Stimulated activated CD8-positive, alpha-beta memory T cell treated with anti-CD3 and anti-CD28 coated beads, Interleukin-2, amount 100 ng/mL, for 1 hour (primary cell): ENCODE data around the gene JAG2.
"Not testable (repeated sequence)": the region's sequence is repeated elsewhere in the genome, so short reads cannot be mapped to it uniquely, and the experiment has no call there.

Source experiments
- DNase-seq, 2 donors: peaks; one replicate each; pipeline ENCODE4 v3.0.0-alpha.2; 2020; ENCODE audit warnings: low read depth in 2 of 2

The JAG2 gene

DNA sequence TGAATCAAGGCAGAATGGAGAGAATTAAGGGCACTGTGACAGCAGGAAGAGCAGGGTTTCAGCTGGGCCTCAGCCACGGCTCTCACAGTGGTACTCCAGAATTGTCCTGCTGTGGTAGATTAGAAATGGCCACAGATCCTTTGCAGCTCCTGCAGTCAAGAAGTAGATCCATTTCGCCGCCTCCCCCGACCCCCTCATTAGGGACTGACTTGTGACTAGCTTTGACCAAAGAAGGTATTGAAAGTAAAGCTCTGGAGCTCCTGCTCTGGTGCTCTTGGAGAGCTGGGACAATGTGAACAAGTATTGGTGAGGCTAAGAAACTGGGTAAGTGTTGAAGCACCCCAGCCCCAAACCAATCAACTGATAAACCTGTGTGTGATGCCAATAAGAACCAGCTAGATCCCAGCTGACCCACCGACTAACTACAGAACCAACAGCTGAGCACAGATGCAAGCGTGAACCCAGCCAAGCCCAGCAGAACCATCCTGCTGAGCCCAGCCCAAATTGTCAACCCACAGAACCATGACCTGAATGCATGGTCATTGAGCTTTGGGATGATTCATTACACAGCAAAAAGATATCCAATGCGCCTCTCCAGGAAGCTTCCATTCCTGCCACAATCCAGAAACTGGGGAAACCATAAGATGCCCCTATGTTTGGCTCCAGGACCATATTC, 50.7 kb downstream of the JAG2 start:
- no peak for DNase-seq

DNA sequence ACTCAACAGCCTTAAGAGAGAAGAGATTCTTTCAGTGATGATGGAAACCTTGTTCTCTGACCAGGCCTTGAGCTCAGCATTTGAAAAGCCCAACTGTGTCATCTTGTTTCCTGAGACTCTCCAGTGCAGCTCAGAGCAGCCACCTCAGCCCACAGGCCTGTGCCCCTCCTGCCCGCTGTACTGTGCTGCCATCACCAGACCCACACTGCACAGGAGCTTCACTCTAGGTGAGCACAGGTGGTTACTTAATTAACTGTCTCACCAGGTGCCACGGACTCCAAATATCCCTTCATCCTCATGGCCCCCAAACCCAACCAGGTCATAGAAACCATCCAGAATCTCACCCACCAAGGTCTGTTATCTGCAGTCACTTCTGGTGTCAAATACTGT, 51.3 kb downstream of the JAG2 start:
- DNase-seq: no peak

DNA sequence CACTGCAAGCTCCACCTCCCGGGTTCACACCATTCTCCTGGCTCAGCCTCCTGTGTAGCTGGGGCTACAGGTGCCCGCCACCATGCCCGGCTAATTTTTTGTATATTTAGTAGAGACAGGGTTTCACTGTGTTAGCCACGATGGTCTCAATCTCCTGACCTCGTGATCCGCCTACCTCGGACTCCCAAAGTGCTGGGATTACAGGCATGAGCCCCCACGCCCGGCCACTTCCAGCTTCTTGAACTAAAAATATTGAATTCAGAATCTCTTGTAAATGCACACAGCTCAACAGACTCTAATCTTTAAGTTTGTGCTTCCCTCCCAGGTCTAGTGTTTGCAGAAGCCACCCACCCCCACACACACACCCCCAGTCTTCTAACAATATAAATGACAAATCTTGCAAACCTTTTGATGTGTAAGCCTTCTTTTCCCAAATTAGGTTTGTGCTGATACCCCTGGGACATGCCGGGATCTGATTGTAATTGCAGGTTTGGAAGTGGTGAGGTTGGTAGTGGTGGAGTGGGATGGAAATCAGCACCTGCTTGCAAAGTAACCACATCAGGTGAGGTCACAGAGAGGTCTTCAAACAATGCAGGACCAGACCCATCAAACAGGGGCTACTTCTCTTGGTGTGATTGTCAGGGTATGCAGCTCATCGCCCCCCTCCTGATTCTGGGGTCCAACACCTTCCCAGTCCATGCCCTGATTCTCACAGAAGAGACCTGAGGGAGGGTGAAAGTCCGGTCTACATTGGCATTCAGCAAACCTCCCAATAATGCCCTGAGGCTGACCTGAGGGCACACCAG, 51.9 kb downstream of the JAG2 start:
- DNase-seq: no peak

DNA sequence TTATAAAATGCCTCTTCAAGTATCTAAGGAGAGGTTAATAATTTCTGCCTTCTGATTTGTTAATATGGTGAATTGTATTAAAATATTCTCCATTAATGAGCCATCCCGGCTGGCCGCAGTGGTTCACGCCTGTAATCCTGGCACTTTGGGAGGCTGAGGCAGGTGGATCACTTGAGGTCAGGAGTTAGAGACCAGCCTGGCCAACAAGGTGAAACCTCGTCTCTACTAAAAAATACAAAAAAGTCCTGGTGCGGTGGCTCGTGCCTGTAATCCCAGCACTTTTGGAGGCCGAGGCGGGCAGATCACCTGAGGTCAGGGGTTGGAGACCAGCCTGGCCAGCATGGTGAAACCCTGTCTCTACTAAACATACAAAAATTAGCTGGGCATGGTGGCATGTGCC, 59.3 kb downstream of the JAG2 start:
- DNase-seq: not testable (repeated sequence)

DNA sequence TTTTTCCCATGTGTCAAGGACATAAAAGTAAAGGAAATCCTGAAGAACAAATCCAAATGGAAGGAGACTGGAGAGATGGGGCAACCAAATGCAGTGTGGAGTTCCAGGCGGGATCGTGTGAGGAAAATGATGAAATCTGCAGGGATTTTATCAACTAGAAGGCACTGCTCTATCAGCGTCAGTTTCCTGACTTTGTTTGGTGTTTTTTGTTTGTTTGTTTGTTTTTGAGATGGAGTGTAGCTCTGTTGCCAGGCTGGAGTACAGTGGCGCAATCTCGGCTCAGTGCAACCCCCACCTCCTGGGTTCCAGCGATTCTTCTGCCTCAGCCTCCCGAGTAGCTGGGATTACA, 60.1 kb downstream of the JAG2 start:
- no peak for DNase-seq

DNA sequence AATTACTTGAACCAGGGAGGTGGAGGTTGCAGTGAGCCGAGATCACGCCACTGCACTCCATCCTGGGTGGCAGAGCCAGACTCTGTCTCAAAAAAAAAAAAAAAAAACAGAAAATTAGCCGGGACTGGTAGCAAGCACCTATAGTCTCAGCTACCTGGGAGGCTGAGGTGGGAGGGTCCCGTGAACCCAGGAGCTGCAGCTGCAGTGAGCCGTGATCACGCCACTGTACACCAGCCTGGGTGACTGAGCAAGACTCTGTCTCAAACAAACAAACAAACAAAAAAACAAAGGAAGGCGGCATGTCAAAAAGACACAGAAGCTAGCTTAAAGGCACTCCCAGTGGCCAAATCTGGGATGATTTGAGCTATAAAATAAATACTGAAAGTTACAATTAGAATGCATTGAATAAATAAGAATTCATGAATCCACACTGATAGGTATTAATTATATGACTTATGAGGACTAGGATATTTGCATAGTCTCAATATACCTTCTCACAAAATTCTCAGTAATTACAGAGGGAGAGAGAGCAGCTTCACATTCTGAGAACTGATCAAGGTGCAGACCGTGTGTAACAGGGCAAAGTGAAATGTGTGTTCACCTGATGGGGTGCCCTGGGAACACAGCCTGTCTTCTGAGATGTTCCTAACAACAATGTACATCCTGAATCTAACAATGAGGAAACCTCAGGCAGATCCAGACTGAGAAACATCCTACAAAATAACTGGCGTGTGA, 60.6 kb downstream of the JAG2 start:
- no peak for DNase-seq

DNA sequence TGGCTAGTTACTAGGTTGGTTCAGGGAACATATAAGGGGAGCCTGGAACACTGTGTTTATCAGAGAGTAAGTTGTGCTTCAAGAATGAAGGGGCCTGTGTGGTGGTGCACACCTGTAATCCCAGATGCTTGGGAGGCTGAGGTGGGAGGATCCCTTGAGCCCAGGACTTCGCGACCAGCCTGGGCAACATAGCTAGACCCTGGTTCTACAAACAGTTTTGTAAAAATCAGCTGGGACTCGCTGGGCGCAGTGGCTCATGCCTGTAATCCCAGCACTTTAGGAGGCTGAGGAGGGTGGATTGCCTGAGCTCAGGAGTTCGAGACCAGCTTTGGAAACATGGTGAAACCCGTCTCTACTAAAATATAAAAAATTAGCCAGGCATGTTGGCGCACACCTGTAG, 61.2 kb downstream of the JAG2 start:
- DNase-seq: no peak

DNA sequence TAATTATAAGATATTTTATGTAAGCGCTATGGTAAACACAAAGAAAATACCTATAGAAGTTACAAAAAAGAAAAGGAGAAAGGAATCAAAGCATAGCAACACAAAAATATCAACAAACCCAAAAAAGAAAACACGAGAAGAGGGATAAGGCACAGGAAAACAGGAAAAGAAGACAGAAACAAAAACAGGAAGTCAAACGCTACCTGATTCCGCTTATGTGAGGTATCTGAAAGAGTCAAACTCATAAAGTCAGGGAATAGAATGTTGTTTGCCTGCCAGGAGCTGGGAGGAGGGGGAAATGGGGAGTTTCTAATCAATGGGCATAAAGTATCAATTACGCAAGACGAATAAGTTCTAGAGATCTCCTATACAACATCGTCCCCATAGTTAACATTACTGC, 63.4 kb downstream of the JAG2 start:
- DNase-seq: no peak

DNA sequence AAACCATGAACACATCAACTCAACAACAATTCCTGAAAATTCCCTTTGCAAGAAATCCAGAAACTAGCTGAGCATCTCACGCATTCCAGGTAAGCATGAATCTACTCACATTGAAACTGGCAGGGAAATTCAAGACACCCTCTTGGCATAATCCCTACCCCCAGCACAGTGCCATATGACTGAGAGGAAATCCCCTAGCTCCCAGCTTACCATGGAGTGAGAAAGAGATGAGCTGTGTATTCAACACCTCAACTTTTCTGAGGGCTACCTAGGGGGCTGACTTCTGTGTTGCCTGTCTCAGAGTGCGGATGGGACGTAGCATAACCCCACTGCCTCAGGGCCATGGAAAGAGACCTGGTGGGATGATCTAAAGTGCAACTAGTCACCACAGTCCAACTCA, 65.7 kb downstream of the JAG2 start:
- no peak for DNase-seq

DNA sequence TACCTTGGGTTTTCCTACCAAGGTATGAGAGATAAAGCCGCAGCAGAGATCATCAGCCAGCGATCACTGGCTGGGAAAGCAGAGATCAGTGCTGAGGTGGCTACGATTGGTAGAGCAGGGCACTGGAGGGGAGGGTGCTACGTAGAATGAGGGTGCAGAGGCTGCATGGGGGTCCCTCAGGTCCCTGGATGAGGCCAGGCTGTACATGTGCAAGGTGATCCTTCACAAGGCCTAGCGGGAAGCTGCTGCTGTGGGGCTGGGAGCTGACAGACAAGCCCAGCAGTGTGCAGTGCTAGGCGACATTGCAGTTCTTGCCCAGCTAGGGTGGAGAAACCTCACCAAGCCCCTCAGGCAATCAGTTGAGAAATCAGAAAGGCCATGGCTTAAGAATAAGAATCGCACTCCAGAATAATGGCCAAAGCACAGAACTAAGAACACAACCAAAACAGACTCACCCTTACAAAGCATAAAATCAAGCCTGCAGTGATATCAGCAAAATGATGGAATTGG, 66.2 kb downstream of the JAG2 start:
- DNase-seq: no peak

DNA sequence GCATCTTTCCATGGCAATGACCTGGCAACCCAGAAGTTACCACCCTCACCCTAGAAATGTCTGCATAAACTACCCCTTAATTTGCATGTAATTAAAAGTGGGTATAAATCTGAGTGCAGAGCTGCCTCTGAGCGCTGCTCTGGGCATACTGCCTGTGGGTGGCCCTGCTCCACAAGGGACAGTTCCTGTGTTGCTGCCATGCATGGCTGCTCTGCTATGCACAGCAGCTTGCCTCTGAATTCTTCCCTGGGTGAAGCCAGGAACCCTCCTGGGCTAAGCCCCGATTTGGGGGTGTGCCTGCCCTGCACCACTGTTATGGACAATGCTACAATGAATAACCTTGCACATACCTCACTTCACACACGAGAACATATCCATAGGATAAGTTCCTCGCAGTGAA, 67.7 kb downstream of the JAG2 start:
- DNase-seq: no peak

DNA sequence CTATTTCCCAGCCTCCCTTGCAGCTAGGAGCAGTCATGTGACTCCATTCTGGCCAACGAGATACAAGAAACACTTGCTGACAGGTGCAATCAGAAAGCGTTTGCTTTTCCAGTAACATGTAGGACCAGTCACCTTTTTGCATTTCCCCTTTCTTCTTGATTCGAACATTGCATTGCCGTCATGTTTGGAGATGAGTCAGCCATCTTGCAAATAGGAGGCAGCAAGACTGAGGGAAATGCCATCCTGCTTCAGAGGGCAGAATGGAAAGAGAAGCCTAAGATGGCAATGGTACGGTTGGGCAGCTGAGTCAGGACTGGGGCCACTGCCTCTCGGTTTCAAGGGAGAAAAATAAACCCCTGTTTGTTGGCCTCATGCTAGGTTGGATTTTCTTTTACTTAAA, 68.8 kb downstream of the JAG2 start:
- no peak for DNase-seq

DNA sequence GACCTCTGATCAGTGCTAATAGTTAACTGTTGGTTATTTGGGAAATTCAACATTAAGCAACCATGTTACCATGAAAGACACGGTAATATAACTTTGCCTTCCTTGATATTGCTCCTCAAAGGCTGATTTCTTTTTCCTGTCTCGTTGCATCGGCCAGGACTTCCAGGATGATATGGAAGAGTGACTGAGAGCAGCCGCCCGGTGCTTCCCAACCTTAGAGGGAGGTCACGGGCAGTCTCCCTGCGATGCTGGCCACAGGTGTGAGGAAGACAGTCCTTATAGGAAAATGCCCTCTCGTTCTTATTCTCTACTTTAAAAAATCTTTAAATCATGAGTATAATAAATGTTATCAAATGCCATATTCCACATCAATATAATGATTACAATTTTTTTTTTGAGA, 70.3 kb downstream of the JAG2 start:
- DNase-seq: no peak

DNA sequence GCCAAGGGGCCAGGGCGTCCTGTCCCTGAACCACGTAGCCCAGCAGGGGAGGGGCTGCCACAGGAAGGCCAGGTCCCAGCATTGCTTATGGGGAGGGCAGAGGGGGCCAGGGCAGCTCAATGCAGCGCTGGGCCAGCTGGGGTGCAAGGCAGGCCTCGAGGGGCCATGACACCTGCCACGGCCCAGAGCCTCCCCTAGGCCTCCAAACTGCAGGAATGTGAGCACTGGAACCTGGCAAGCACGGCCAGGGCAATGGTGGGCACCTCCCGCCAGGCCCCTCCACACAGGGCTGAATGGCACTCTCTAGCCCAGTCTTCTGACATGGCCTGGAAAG, 70.8 kb downstream of the JAG2 start:
- no peak for DNase-seq

DNA sequence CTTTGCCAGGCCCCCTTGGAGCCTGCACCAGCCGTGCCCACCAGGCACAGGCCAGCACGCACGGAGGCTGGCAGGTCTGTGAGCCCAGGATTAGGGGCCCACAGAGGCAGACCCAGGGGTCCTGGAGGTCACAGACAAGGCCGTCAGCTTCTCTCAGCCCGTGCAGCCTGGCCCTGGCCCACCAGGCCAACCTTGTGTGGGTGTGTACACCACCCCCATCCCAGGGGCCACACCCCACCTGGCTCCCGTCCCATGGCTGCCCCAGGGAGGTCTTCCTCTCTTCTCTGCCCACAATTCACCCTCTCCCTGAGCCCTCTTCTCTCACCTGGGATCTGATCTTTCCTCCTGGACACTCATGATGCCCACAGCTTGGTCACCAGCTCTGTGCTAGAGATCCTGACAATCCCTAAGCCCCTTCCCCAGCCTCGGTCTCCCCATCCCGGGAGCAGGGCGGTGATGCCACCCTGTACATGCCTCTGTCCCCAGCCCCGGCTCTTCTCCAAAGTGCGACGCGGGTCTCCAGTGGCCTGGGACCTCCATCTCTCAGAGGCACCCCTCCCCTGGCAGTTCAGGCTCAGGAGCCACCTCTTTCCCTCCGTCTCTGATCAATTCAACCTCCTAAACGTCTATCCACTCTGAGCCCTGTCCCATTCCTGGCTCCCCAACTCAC, 72.2 kb downstream of the JAG2 start:
- DNase-seq: no peak

DNA sequence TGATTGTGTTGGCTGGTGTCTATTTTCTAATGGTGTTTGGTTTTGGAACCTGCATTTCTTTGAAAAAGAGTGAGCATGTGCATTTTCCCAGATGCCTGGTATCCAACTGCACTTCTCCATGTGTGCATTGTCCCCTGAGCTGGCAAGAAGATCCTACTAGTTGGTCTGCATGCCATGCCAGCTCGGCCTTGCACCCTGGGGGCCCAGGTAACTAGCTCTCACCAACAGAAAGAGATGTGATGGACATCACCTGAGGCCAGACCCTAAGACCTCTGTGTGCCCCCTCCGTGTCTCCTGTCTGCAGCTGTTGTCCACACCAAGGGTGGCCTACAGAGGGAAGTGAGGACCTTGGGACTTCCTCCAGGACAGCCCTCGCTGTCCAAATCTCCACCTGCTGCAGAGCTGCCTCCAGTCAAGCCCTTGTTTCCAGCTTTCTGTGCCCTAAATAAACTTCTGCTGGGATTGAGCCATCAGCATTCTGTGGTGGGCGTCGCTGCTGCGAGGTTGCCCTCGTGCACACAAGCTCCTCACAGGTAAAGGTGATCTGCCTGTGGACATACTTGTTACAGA, 73.3 kb downstream of the JAG2 start:
- DNase-seq: no peak

DNA sequence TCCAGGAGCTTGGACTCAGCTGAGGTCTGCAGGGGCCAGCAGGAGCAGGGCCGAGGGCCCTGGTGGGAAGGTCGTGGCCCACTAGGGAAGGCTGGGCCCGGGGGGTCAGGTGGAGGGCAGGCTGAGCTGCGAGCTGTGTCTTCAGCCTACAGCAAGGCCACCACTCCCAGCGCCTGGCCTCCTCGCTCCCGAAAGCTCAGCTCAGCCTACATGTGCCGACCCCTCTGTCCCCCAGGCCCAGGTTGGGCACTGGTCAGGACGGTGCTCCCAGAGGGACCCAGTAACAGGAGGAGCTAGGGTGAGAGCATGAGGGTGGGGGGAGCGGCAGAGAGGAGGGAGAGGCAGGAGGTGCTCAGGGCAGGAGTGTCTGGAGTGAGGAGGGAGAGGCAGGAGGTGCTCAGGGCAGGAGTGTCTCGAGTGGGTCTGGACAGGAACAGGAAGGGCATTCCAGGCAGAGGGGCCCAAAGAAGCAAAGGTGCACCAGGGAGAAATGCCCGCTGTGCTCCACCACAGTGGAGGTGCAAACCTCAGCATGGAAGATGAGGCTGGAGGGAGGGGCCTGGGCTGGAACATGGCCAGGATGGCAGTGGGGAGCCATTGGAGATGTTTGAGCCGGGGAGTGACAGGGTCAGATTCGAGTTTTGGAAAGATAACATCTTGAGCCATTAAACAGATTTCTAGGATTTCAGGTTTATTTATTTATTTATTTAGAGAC, 74.2 kb downstream of the JAG2 start:
- DNase-seq: no peak

DNA sequence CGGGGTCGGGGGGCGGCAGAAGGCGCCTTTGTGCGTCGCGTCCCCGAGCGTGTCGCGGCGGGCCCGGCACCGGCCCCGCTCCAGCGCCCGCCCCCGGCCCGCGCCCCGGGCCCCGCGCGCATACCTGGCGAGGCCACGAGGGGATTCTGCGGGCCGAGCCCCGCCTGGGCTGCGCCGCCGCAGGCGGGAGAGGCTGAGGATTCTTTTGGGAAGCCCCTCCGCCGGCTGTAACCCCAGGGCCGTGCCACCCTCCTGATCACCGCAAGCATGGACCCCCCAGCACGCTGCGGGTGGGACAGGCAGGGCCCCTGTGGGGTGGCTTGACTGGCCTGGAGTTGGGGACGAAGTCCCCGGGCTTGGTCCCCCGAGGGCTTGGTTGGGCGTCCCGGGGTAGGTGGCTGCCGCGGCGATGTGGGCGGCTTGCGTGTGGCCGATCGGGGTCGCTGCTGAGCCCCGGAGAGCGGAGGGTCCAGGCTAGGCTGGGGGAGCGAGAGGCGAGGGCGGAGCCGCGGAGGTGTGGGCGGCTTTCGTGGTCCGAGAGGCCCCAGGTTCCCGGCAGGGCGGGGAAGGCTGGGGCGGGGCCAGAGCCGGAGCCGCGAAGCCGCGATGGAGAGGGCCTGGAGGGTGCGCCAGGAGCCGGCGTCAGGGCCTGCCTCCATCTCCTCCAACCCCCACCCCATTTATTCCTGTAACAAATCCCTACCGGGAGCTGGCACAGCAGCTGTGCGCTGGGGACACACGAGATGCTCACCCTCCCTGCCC, 75.0 kb downstream of the JAG2 start:
- DNase-seq: peak; percentile 34 to 53

DNA sequence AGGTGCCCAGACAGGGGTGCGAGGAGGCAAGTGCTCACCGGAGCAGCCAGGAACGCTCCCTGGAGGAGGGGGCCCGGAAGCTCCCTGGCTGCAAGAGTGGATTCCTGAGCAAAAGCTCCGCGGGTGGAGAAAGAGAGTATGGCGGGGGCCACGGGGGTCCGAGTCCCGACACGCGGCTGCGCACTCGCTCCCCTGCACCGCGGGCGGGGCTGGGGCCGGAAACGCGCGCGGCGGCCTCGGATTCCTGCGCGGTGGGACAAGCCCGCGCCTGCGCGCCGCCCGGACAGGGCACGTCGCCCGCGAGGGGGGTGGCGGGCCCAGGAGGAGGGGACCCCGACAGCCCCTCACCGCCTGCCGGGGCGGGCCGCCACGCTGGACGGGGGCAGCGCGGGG, 75.5 kb downstream of the JAG2 start:
- peak in 1 of 2 donors; percentile 48 for DNase-seq

DNA sequence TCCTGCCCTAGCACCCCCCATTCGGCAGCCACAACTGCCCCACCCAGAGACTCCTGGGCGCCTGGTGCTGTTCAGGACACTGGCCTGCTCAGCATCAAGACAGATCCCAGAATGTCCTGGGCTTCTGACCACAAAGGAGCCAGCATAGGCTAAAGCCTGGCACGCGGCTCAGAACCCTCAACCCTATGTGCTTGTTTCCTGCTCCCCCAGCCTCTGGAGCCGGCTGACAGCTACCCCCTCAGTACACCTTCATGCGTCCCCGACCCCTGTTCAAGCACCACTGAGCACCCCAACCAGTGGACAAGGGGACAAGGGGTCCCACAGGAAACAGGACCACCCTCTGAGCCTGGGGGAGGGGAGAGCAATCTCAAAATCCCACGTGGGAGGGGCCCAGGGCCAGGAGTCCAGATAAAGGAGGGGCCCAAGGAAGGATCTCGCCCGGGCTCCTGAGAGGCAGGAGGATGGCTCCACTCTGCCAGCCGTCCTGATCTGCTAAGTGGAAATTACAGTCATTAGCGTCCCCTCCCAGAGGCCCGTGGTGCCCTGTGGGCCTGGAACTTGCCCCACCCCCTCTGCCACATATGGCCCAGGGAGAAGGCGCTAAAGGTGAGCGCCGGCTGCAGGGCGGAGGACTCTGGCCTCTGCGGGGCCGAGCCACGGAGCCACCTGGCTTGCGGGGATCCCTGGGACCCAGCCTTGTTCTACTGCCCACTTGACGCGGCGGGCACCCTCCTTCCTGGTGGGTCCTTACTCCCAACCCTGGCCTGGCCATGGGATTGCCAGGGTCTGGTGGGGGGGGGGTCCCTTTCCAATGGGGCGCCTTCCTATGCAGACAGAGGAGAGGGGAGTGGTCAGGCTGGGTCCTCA, 76.2 kb downstream of the JAG2 start:
- DNase-seq: no peak
